CD4-positive, alpha-beta memory T cell (primary cell): ENCODE results near the gene BRINP2. TPM values are rescaled to one million over a fixed set of nuclear protein-coding genes. Genes with fewer than 3 reads are reported as not detected.

Experiments used
- CTCF ChIA-PET: fragments of 350-600 bp; sonication (Branson Sonifier 250); formaldehyde crosslinking; loops from one replicate; lab custom pipeline; 2021; ENCODE audit warnings: inconsistent platforms; ENCODE audit not compliant: partially characterized antibody; lab: Charles Lee
- POLR2A ChIA-PET: fragments of 350-600 bp; sonication (Branson Sonifier 250); formaldehyde crosslinking; loops from one replicate; lab custom pipeline; 2021; ENCODE audit not compliant: partially characterized antibody; lab: Charles Lee
- DNase-seq, 5 donors: peaks; one replicate each; pipeline versions ENCODE4 v3.0.0 to v3.0.0-alpha.2; 2020 to 2022; ENCODE audit warnings: mixed read lengths in 1 of 5
- H3K27ac ChIP-seq: one replicate; pipeline ENCODE4 v1.7.0; 2013; ENCODE audit warnings: low read depth, low read length
- H3K27me3 ChIP-seq: 2 replicates; pipeline ENCODE4 v1.7.0; 2013; ENCODE audit warnings: mild to moderate bottlenecking, low read length, moderate library complexity; ENCODE audit not compliant: insufficient read depth
- H3K36me3 ChIP-seq: 2 replicates; pipeline ENCODE4 v1.7.0; 2013; ENCODE audit warnings: mild to moderate bottlenecking, low read length, moderate library complexity; ENCODE audit not compliant: insufficient read depth
- H3K4me1 ChIP-seq: 2 replicates; pipeline ENCODE4 v1.7.0; 2013; ENCODE audit warnings: mild to moderate bottlenecking, low read length, moderate library complexity; ENCODE audit not compliant: insufficient read depth
- H3K4me3 ChIP-seq, 2 donors: one replicate each; pipeline ENCODE4 v1.7.0; 2013; ENCODE audit warnings: low read length in 2 of 2, mild to moderate bottlenecking in 1 of 2
- H3K9me3 ChIP-seq, 2 donors: one replicate each; pipeline ENCODE4 v1.7.0; 2013; ENCODE audit warnings: low read length in 2 of 2, control low read depth in 1 of 2; ENCODE audit not compliant: control insufficient read depth in 1 of 2
- H3K27ac Mint-ChIP-seq, 7 donors: one replicate each; pipeline ENCODE4 v1.8.0; 2020 to 2021; ENCODE audit warnings: mixed read lengths in 7 of 7, mild to moderate bottlenecking in 6 of 7, inconsistent platforms in 3 of 7, moderate library complexity in 3 of 7
- H3K27me3 Mint-ChIP-seq, 2 donors: one replicate each; pipeline ENCODE4 v1.8.0; 2020 to 2021; ENCODE audit warnings: mixed read lengths in 2 of 2
- H3K36me3 Mint-ChIP-seq, 2 donors: one replicate each; pipeline ENCODE4 v1.8.0; 2020 to 2021; ENCODE audit warnings: mixed read lengths in 2 of 2, inconsistent platforms in 1 of 2, mild to moderate bottlenecking in 1 of 2
- H3K4me1 Mint-ChIP-seq, 4 donors: one replicate each; pipeline ENCODE4 v1.8.0; 2020 to 2021; ENCODE audit warnings: mixed read lengths in 4 of 4, mild to moderate bottlenecking in 1 of 4
- H3K4me3 Mint-ChIP-seq, 8 donors: one replicate each; pipeline ENCODE4 v1.8.0; 2020 to 2021; ENCODE audit warnings: mixed read lengths in 8 of 8, mild to moderate bottlenecking in 7 of 8, moderate library complexity in 6 of 8, inconsistent platforms in 3 of 8
- H3K9me3 Mint-ChIP-seq, 8 donors: one replicate each; pipeline ENCODE4 v1.8.0; 2020 to 2021; ENCODE audit warnings: mixed read lengths in 8 of 8, mild to moderate bottlenecking in 5 of 8, inconsistent platforms in 3 of 8, moderate library complexity in 1 of 8
- intact Hi-C: fragments of 100-400 bp; cut with micrococcal nuclease; formaldehyde crosslinking; loops from one replicate; pipeline ENCODE4 v1.15.1; 2023
- polyA plus RNA-seq, 2 donors: library from polyadenylated mRNA; unstranded; fragments of 300-500 nt; fragmentation: Illumina TruSeq; gene quantifications; one replicate each; pipeline ENCODE4 v1.2.3, GENCODE V29; 2021
- total RNA-seq, 2 experiments: library from RNA; stranded (reverse); gene quantifications; one replicate each; pipeline ENCODE4 v1.2.3, GENCODE V29; 2021

BRINP2 gene
- total and polyA plus RNA-seq, 4 experiments from 2014 or later, result not detected

- Histone ChIP-seq H3K4me1 (no peaks in the 10 kb centered on the region), H3K27me3 (no peaks in the 10 kb centered on the region), H3K36me3 (no peaks in the 10 kb centered on the region), H3K9me3 (no peaks in the 10 kb centered on the region), H3K4me3 (no peak overlapping the region), H3K27ac (no peak overlapping the region)
- Mint-ChIP-seq H3K27ac (no peak overlapping the region), H3K36me3 (no peaks in the 10 kb centered on the region), H3K4me3 (no peak overlapping the region), H3K9me3 (peaks cover 0 to 13% (median 4%) of the 10 kb centered on the region in 8 donors), H3K4me1 (no peaks in the 10 kb centered on the region), H3K27me3 (no peaks in the 10 kb centered on the region)
- no peak for DNase-seq
- intact Hi-C loops, result no loop called here
- CTCF ChIA-PET, result no interaction called here
- POLR2A ChIA-PET, result no interaction called here
These were observed 105.0 kb downstream of the BRINP2 start for GRCh38 chr1:177275736-177276135.

- no peaks in the 10 kb centered on the region for H3K27me3 ChIP-seq
- no peaks in the 10 kb centered on the region for H3K4me1 Mint-ChIP-seq
- no peaks in the 10 kb centered on the region for H3K36me3 ChIP-seq
- no peak overlapping the region for H3K27ac Mint-ChIP-seq
- no peak overlapping the region for H3K4me3 ChIP-seq
- H3K27me3 Mint-ChIP-seq, result no peaks in the 10 kb centered on the region
- H3K27ac ChIP-seq, result no peak overlapping the region
- ChIA-PET POLR2A (no interaction called here), CTCF (no interaction called here)
- intact Hi-C loops, result no loop called here
- no peak overlapping the region for H3K4me3 Mint-ChIP-seq
- H3K9me3 ChIP-seq, result no peaks in the 10 kb centered on the region
- DNase-seq, result no peak
- H3K9me3 Mint-ChIP-seq, result peaks cover 0 to 13% (median 1%) of the 10 kb centered on the region in 8 donors
- no peaks in the 10 kb centered on the region for H3K4me1 ChIP-seq
- no peaks in the 10 kb centered on the region for H3K36me3 Mint-ChIP-seq
These were observed 108.0 kb downstream of the BRINP2 start for GRCh38 chr1:177278626-177279390.

DNA sequence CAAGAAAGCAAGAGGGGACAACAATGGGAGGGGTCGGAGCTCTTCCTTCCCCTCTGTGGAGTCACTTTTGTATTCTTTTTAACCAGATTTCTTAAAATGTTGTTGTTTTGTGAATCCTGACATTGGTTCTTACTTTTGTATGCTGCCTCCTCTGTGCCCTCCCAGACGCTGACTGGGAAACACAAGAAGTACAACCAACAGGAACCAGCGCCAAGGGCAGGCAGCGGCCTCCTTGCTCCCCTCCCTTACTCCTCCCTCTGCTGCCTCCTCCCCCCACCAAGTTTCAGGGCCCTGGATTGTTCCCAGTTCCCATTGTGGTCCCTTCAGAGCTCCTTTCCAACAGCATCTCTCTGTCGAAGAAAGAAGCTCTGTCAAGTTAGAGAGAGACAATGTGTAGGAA lies 111.1 kb downstream of the BRINP2 start:
- Mint-ChIP-seq H3K27me3 (no peaks in the 10 kb centered on the region), H3K4me1 (no peaks in the 10 kb centered on the region), H3K27ac (no peak overlapping the region), H3K9me3 (peaks cover 0 to 13% (median under 1%) of the 10 kb centered on the region in 8 donors), H3K36me3 (no peaks in the 10 kb centered on the region), H3K4me3 (no peak overlapping the region)
- intact Hi-C loops, result no loop called here
- ChIA-PET CTCF (no interaction called here), POLR2A (no interaction called here)
- Histone ChIP-seq H3K27ac (no peak overlapping the region), H3K36me3 (no peaks in the 10 kb centered on the region), H3K9me3 (no peaks in the 10 kb centered on the region), H3K4me1 (no peaks in the 10 kb centered on the region), H3K4me3 (no peak overlapping the region), H3K27me3 (no peaks in the 10 kb centered on the region)
- no peak for DNase-seq

- CTCF ChIA-PET, result no interaction called here
These were observed 112.2 kb downstream of the BRINP2 start for GRCh38 chr1:177282976-177283375.

DNA sequence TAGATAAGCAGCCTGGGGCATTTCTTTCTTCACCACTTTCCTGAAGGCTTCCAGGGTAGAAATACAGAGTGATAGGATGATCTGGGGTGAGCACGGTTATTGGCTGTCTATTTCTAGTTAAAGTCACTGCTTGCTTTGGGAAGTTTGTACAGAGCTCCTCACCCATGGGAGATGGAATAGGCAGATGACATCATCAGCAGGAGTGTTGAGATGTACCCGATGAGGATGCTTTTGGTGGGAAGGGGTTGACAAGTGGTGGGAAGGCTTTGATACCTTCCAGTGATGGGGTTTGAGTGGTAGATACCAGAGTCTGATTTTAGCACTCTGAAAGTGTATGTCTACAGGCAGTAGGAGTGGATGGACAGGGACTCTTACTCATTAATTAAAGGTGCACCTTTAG lies 112.6 kb downstream of the BRINP2 start:
- Histone ChIP-seq H3K9me3 (no peaks in the 10 kb centered on the region), H3K36me3 (no peaks in the 10 kb centered on the region), H3K4me1 (no peaks in the 10 kb centered on the region), H3K27me3 (no peaks in the 10 kb centered on the region), H3K4me3 (no peak overlapping the region), H3K27ac (no peak overlapping the region)
- ChIA-PET CTCF (no interaction called here), POLR2A (no interaction called here)
- DNase-seq, result no peak
- peaks cover 0 to 13% (median under 1%) of the 10 kb centered on the region in 8 donors for H3K9me3 Mint-ChIP-seq
- intact Hi-C loops, result no loop called here
- H3K27me3 Mint-ChIP-seq, result no peaks in the 10 kb centered on the region
- H3K4me3 Mint-ChIP-seq, result no peak overlapping the region
- no peak overlapping the region for H3K27ac Mint-ChIP-seq
- no peaks in the 10 kb centered on the region for H3K36me3 Mint-ChIP-seq
- no peaks in the 10 kb centered on the region for H3K4me1 Mint-ChIP-seq

More at GRCh38 chr1:177282976-177283375, 112.2 kb downstream of the BRINP2 start:
- POLR2A ChIA-PET, result no interaction called here
- no peaks in the 10 kb centered on the region for H3K27me3 ChIP-seq
- no peak for DNase-seq
- Mint-ChIP-seq H3K27ac (no peak overlapping the region), H3K4me3 (no peak overlapping the region), H3K9me3 (peaks cover 0 to 13% (median under 1%) of the 10 kb centered on the region in 8 donors), H3K36me3 (no peaks in the 10 kb centered on the region), H3K4me1 (no peaks in the 10 kb centered on the region), H3K27me3 (no peaks in the 10 kb centered on the region)
- H3K4me1 ChIP-seq, result no peaks in the 10 kb centered on the region
- H3K36me3 ChIP-seq, result no peaks in the 10 kb centered on the region
- no peak overlapping the region for H3K4me3 ChIP-seq
- intact Hi-C loops, result no loop called here
- no peak overlapping the region for H3K27ac ChIP-seq
- H3K9me3 ChIP-seq, result no peaks in the 10 kb centered on the region

DNA sequence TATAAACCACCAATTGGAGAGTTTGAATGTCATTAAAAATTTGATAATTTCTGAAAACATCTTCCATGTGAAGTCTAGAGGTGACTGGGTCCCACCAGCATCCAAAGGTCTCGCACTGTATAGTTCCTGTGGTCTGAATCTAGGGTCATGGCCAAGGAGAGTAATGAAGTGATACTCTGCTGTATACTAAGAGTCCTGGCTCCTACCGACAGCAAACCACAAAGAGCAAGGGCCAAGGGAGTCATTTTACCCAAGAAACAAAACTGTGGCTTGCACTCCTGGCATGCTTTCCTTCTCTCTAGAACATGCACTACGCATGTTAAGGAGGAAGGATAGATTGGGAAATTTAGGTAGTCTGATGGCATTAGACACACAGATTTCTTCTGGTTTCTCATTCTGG lies 115.6 kb downstream of the BRINP2 start:
- intact Hi-C loops, result no loop called here
- ChIA-PET POLR2A (no interaction called here), CTCF (no interaction called here)
- H3K36me3 ChIP-seq, result no peaks in the 10 kb centered on the region
- no peaks in the 10 kb centered on the region for H3K9me3 ChIP-seq
- no peak overlapping the region for H3K27ac Mint-ChIP-seq
- H3K4me3 ChIP-seq, result no peak overlapping the region
- H3K4me3 Mint-ChIP-seq, result no peak overlapping the region
- H3K9me3 Mint-ChIP-seq, result peaks cover 0 to 3% (median 0%) of the 10 kb centered on the region in 8 donors
- no peaks in the 10 kb centered on the region for H3K27me3 Mint-ChIP-seq
- no peak overlapping the region for H3K27ac ChIP-seq
- no peaks in the 10 kb centered on the region for H3K4me1 ChIP-seq
- H3K27me3 ChIP-seq, result no peaks in the 10 kb centered on the region
- H3K36me3 Mint-ChIP-seq, result no peaks in the 10 kb centered on the region
- no peaks in the 10 kb centered on the region for H3K4me1 Mint-ChIP-seq
- no peak for DNase-seq

DNA sequence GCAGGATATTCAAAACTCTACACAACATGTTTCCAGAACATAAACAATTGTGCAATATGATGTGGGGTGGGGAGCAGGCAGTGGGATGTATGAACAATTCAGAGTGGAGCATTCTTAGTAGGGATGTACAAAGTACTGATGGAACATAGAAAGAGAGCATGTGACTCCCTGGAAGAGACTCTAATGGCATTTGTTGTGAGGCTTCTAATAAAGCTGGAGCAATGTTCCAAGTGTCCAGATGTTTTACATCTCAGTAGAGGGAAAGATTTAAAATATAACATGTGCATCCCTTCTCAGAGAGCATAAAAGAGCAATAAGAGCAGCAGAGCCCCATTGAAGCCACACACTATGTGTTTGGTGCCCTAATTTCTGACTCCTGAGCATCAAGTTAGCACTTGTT lies 116.5 kb downstream of the BRINP2 start:
- H3K4me1 ChIP-seq, result no peaks in the 10 kb centered on the region
- Mint-ChIP-seq H3K9me3 (peaks cover 0 to 3% (median under 1%) of the 10 kb centered on the region in 8 donors), H3K4me1 (no peaks in the 10 kb centered on the region), H3K27me3 (no peaks in the 10 kb centered on the region), H3K27ac (no peak overlapping the region), H3K4me3 (no peak overlapping the region), H3K36me3 (no peaks in the 10 kb centered on the region)
- CTCF ChIA-PET, result no interaction called here
- H3K27me3 ChIP-seq, result no peaks in the 10 kb centered on the region
- H3K27ac ChIP-seq, result no peak overlapping the region
- no peak overlapping the region for H3K4me3 ChIP-seq
- POLR2A ChIA-PET, result no interaction called here
- no peak for DNase-seq
- no peaks in the 10 kb centered on the region for H3K9me3 ChIP-seq
- no peaks in the 10 kb centered on the region for H3K36me3 ChIP-seq
- intact Hi-C loops, result no loop called here
